GM12878 (cell line): ENCODE results near the gene EIF2S3B. TPM values are rescaled to one million over a fixed set of nuclear protein-coding genes. Genes with fewer than 3 reads are reported as not detected.
A peak's percentile ranks its signal among the peaks of the same experiment; 100 is the strongest.

Experiments
- ATF2 ChIP-seq: IDR thresholded peaks from 2 replicates; pipeline ENCODE4 v1.6.1; 2012; ENCODE audit warnings: low read length, inconsistent platforms
- BCLAF1 ChIP-seq: fragments of 450-650 bp; IDR thresholded peaks from 2 replicates; pipeline ENCODE4 v1.6.1; 2017; ENCODE audit warnings: antibody characterized with exemption, mild to moderate bottlenecking, moderate library complexity
- CEBPZ ChIP-seq: fragments of 150-350 bp; IDR thresholded peaks from 2 replicates; pipeline ENCODE4 v1.6.1; 2016; ENCODE audit warnings: low read depth, low read length
- CHD2 ChIP-seq: IDR thresholded peaks from 2 replicates; pipeline ENCODE4 v1.6.1; 2011; ENCODE audit warnings: low read depth, low read length, improper control_type of control experiment, borderline replicate concordance
- E2F4 ChIP-seq: IDR thresholded peaks from 2 replicates; pipeline ENCODE4 v1.6.1; 2012; ENCODE audit warnings: low read depth, low read length, improper control_type of control experiment
- EP300 ChIP-seq, 2 experiments: fragments of 150-350 bp in 1 of 2; IDR thresholded peaks; 2 replicates each; pipeline ENCODE4 v1.6.1; 2011 to 2012; ENCODE audit warnings: low read depth in 2 of 2, low read length in 2 of 2, borderline replicate concordance in 1 of 2, improper control_type of control experiment in 1 of 2, inconsistent platforms in 1 of 2; ENCODE audit not compliant: control insufficient read depth in 1 of 2
- GABPA ChIP-seq: IDR thresholded peaks from 2 replicates; pipeline ENCODE4 v1.6.1; 2014; ENCODE audit warnings: antibody characterized with exemption, low read depth, mild to moderate bottlenecking, inconsistent platforms
- GATAD2B ChIP-seq: fragments of 450-650 bp; conservative IDR thresholded peaks from 2 replicates; pipeline ENCODE4 v1.6.1; 2017; ENCODE audit warnings: low read depth, mild to moderate bottlenecking, moderate library complexity
- MEF2A ChIP-seq: IDR thresholded peaks from 2 replicates; pipeline ENCODE4 v1.6.1; 2011; ENCODE audit warnings: low read depth, mild to moderate bottlenecking, low read length, moderate library complexity; ENCODE audit not compliant: insufficient read depth
- MTA2 ChIP-seq: fragments of 450-650 bp; IDR thresholded peaks from 2 replicates; pipeline ENCODE4 v1.6.1; 2016; ENCODE audit warnings: low read depth, mild to moderate bottlenecking, moderate library complexity
- MYC ChIP-seq: IDR thresholded peaks from 2 replicates; pipeline ENCODE4 v1.6.1; 2011; ENCODE audit warnings: mild to moderate bottlenecking, low read length, moderate library complexity, inconsistent platforms; ENCODE audit not compliant: insufficient read depth, insufficient replicate concordance, insufficient read length, severe bottlenecking
- RELA ChIP-seq: fragments of 450-650 bp; IDR thresholded peaks from 2 replicates; pipeline ENCODE4 v1.8.0; 2014; ENCODE audit warnings: borderline replicate concordance; ENCODE audit not compliant: partially characterized antibody
- SREBF2 ChIP-seq: IDR thresholded peaks from 2 replicates; pipeline ENCODE4 v1.6.1; 2012; ENCODE audit warnings: mild to moderate bottlenecking, low read length
- ZBTB11 ChIP-seq: fragments of 450-650 bp; formaldehyde crosslinking; IDR thresholded peaks from 2 replicates; pipeline ENCODE4 v1.5.0; 2022; ENCODE audit warnings: mild to moderate bottlenecking, missing genetic modification characterization
- ZNF384 ChIP-seq: IDR thresholded peaks from 2 replicates; pipeline ENCODE4 v1.6.1; 2012; ENCODE audit warnings: low read depth, mild to moderate bottlenecking, low read length, improper control_type of control experiment, borderline replicate concordance
- ZNF622 ChIP-seq: fragments of 450-650 bp; IDR thresholded peaks from 2 replicates; pipeline ENCODE4 v1.6.1; 2017; ENCODE audit warnings: mild to moderate bottlenecking, inconsistent platforms
- polyA plus RNA-seq, 11 experiments: library from polyadenylated mRNA; depleted of rRNA in 4 of 11; unstranded in 6 of 11; stranded (reverse) in 5 of 11; fragments of >200 nt; fragmentation: Nextera tagmentation in 4 of 11; fragmentation: Illumina TruSeq in 1 of 11; extraction: Ambion mirVana in 4 of 11; extraction: Trizol in 1 of 11; gene quantifications; 1 replicate in 1 of 11; 2 replicates in 10 of 11; pipeline versions ENCODE4 v1.2.1 to v1.2.3, GENCODE V29; 2011 to 2016; ENCODE audit warnings: inconsistent platforms in 2 of 11, missing spikeins in 2 of 11, low read depth in 1 of 11
- total RNA-seq, 4 experiments: library from RNA; depleted of rRNA in 3 of 4; stranded (reverse); fragments of >200 nt in 3 of 4; fragmentation: Illumina TruSeq in 1 of 4; extraction: Trizol in 1 of 4; gene quantifications; 2 replicates each; pipeline versions ENCODE4 v1.2.1 to v1.2.3, GENCODE V29; 2013 to 2021

EIF2S3B gene
- total and polyA plus RNA-seq, 10 of the 15 experiments (the other 5 are each of a cell fraction or from before 2014, with no cell fraction given), result 0.18 to 2.2 (median 1.4) TPM; not detected in 1

- TF ChIP-seq BCLAF1 (no peak), ZBTB11 (no peak), ZNF384 (no peak), MTA2 (peak; percentile 45), MYC (no peak), GATAD2B (no peak), E2F4 (no peak), CEBPZ (no peak), RELA (no peak), EP300 (IDR thresholded peaks at IDR 0.05; ENCODE audit: borderline replicate concordance in 1 of 2, control insufficient read depth in 1 of 2, low read depth in 2 of 2, low read length in 2 of 2) (peak; percentile 34 to 41; a peak in 1 of 4 replicates), CHD2 (no peak), ZNF622 (no peak), MEF2A (peak; percentile 40; the same call in 1 of the 2 replicates), ATF2 (peak; percentile 78), GABPA (0 out of 2 replicates have a peak, but pooled peaks have one; percentile 14), SREBF2 (no peak)
These were observed 52.1 kb downstream of the EIF2S3B start (continued) for GRCh38 chr12:10557766-10558165.
